Tibial nerve (tissue), 4 donors: ENCODE data around the gene ZNF346. TPM values are rescaled to one million over a fixed set of nuclear protein-coding genes. Genes with fewer than 3 reads are reported as not detected.

Source experiments
- DNase-seq, 2 donors: peaks; one replicate each; pipeline ENCODE4 v3.0.0-alpha.2; 2019; ENCODE audit warnings: low spot score in 2 of 2
- H3K27ac ChIP-seq, 4 donors: fragments of 200-600 bp; sonication (generic) in 3 of 4; one replicate each; pipeline ENCODE4 v1.5.1; 2017 to 2019; ENCODE audit warnings: mild to moderate bottlenecking in 1 of 4
- H3K27me3 ChIP-seq, 2 donors: fragments of 200-600 bp; sonication (generic) in 1 of 2; one replicate each; pipeline versions ENCODE4 v1.5.1 to v1.6.0; 2017 to 2019
- H3K36me3 ChIP-seq, 3 donors: fragments of 200-600 bp; sonication (generic); one replicate each; pipeline ENCODE4 v1.5.1; 2018 to 2019
- H3K4me1 ChIP-seq, 4 donors: fragments of 200-600 bp; sonication (generic) in 3 of 4; one replicate each; pipeline ENCODE4 v1.5.1; 2017 to 2019
- H3K4me3 ChIP-seq, 4 donors: fragments of 200-600 bp; sonication (generic) in 3 of 4; one replicate each; pipeline ENCODE4 v1.5.1; 2017 to 2019; ENCODE audit warnings: mild to moderate bottlenecking in 1 of 4, moderate library complexity in 1 of 4
- H3K9me3 ChIP-seq, 4 donors: fragments of 200-600 bp; sonication (generic) in 3 of 4; one replicate each; pipeline ENCODE4 v1.5.1; 2017 to 2019
- EP300 ChIP-seq, 2 donors: sonication (generic); formaldehyde crosslinking; IDR thresholded peaks; one replicate each; pipeline ENCODE4 v1.6.1; 2017; ENCODE audit warnings: antibody characterized with exemption in 2 of 2, mild to moderate bottlenecking in 1 of 2
- POLR2A ChIP-seq, 2 donors: fragments of 450-650 bp; IDR thresholded peaks; one replicate each; pipeline ENCODE4 v1.6.1; 2017; ENCODE audit warnings: antibody characterized with exemption in 2 of 2, mild to moderate bottlenecking in 2 of 2, moderate library complexity in 2 of 2
- WGBS, 2 donors: methylation state at CpG; one replicate each; pipeline ENCODE4 v1.1.5; 2018; 5-methylcytosine and 5-hydroxymethylcytosine counted together
- total RNA-seq, 4 donors: library from RNA; depleted of rRNA; stranded (reverse); fragments of >200 nt; gene quantifications; one replicate each; pipeline ENCODE4 v1.1.0, GENCODE V29; 2016
- TF ChIP-seq, protein P1 (sequence below), 5 experiments: fragments of 200-600 bp in 3 of 5; fragments of 450-650 bp in 2 of 5; sonication (generic) in 3 of 5; IDR thresholded peaks; one replicate each; pipeline ENCODE4 v1.5.1; 2016 to 2019; ENCODE audit warnings: antibody characterized with exemption in 5 of 5, mild to moderate bottlenecking in 3 of 5, moderate library complexity in 2 of 5

ZNF346 gene
- total RNA-seq, 4 donors from 2014 or later = 17.6 to 24.9 (median 18.8) TPM

- H3K9me3 ChIP-seq = no peaks in the 10 kb centered on the region
- 11% methylated on average over 6 of the region's 6 CpGs for WGBS, 2 donors
Measured at GRCh38 chr5:177023303-177023664, 788 bp downstream of the ZNF346 start.

DNA sequence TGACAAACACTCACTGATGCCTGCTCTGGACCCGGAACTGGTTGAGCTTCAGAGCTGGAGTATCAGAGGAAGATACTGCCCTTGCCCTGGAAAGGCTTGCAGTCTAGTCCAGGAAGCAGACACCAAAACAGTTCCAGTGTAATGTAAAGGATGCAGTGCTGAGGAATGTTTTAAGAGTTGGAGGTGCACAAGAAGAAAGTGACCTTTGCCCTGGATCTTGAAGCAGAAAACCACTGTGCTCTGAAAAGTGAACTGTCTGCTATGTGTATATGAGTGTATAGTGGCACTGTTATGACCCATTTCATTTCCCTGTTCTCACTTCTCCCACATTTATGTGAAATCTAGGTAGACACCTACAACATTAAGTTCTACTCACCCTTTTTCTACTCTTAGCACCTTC lies 2.1 kb downstream of the ZNF346 start:
- 97% methylated on average over 1 of the region's 1 CpG for WGBS, 2 donors
- no peak for TF ChIP-seq POLR2A (IDR thresholded peaks at IDR 0.05)
- Histone ChIP-seq H3K4me3 (no peak overlapping the region), H3K27me3 (no peaks in the 10 kb centered on the region), H3K36me3 (peaks cover 0 to 4% (median 0%) of the 10 kb centered on the region in 3 donors), H3K27ac (no peak overlapping the region), H3K9me3 (no peaks in the 10 kb centered on the region), H3K4me1 (peaks cover 0 to 28% (median 3%) of the 10 kb centered on the region in 4 donors)
- DNase-seq = no peak

More at GRCh38 chr5:177023303-177023664, 788 bp downstream of the ZNF346 start:
- Histone ChIP-seq H3K4me3 (peak overlapping the region; percentile 71 to 81 (median 76)), H3K36me3 (peaks cover 0 to 4% (median 0%) of the 10 kb centered on the region in 3 donors), H3K27ac (peak overlapping the region; percentile 69 to 89 (median 84)), H3K27me3 (no peaks in the 10 kb centered on the region), H3K4me1 (peaks cover 0 to 28% (median 3%) of the 10 kb centered on the region in 4 donors)
- no peak for DNase-seq
- no peak for TF ChIP-seq EP300 (IDR thresholded peaks at IDR 0.05)
- TF ChIP-seq POLR2A (IDR thresholded peaks at IDR 0.05) = no peak
- TF ChIP-seq, protein P1, sequence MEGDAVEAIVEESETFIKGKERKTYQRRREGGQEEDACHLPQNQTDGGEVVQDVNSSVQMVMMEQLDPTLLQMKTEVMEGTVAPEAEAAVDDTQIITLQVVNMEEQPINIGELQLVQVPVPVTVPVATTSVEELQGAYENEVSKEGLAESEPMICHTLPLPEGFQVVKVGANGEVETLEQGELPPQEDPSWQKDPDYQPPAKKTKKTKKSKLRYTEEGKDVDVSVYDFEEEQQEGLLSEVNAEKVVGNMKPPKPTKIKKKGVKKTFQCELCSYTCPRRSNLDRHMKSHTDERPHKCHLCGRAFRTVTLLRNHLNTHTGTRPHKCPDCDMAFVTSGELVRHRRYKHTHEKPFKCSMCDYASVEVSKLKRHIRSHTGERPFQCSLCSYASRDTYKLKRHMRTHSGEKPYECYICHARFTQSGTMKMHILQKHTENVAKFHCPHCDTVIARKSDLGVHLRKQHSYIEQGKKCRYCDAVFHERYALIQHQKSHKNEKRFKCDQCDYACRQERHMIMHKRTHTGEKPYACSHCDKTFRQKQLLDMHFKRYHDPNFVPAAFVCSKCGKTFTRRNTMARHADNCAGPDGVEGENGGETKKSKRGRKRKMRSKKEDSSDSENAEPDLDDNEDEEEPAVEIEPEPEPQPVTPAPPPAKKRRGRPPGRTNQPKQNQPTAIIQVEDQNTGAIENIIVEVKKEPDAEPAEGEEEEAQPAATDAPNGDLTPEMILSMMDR (IDR thresholded peaks at IDR 0.05) = no peak

DNA sequence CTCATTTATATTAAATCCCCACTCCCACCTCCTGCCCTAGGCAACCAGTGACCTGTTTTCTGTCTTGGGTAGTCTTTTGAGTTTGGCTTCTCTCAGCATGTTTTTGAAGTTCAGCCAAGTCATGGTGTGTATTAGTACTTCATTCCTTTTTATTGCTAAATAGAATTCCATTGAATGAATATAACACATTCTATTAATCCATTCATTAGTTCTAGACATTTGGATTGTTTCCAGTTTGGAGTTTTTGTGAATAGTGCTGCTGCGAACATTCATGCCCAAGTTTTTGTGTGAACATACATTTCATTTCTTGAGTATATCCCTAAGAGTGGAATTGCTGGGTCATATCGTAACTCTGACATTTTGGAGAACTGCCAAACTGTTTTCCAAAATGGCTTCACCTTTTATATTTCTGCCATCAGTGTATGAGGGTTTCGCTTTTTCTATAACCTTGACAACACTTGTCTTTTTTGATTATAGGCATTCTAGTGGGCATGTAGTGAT lies 2.7 kb downstream of the ZNF346 start:
- Histone ChIP-seq H3K4me3 (no peak overlapping the region), H3K9me3 (no peaks in the 10 kb centered on the region), H3K4me1 (peaks cover 0 to 28% (median 3%) of the 10 kb centered on the region in 4 donors), H3K27me3 (no peaks in the 10 kb centered on the region), H3K36me3 (peaks cover 0 to 5% (median 0%) of the 10 kb centered on the region in 3 donors), H3K27ac (no peak overlapping the region)
- WGBS, 2 donors = 50 to 52% methylated on average over 3 of the region's 3 CpGs
- TF ChIP-seq, protein P1 (IDR thresholded peaks at IDR 0.05) = no peak
- TF ChIP-seq POLR2A (IDR thresholded peaks at IDR 0.05) (no peak), EP300 (IDR thresholded peaks at IDR 0.05) (no peak)
- DNase-seq = no peak

- DNase-seq = no peak
- peaks cover 0 to 9% (median 0%) of the 10 kb centered on the region in 4 donors for H3K9me3 ChIP-seq
- 97 to 98% methylated on average over 2 of the region's 2 CpGs for WGBS, 2 donors
- no peak overlapping the region for H3K27ac ChIP-seq
- TF ChIP-seq, protein P1 (IDR thresholded peaks at IDR 0.05) = no peak
- TF ChIP-seq POLR2A (IDR thresholded peaks at IDR 0.05) = no peak
- no peak for TF ChIP-seq EP300 (IDR thresholded peaks at IDR 0.05)
- no peaks in the 10 kb centered on the region for H3K27me3 ChIP-seq
- no peak overlapping the region for H3K4me3 ChIP-seq
- peaks cover 0 to 15% (median 0%) of the 10 kb centered on the region in 3 donors for H3K36me3 ChIP-seq
- peaks cover 0 to 21% (median 3%) of the 10 kb centered on the region in 4 donors for H3K4me1 ChIP-seq
Measured at GRCh38 chr5:177027665-177028064, 5.2 kb downstream of the ZNF346 start.

GRCh38 chr5:177029498-177029897 lies 7.0 kb downstream of the ZNF346 start:
- 86 to 89% methylated on average over 6 of the region's 6 CpGs for WGBS, 2 donors
- peaks cover 0 to 18% (median 0%) of the 10 kb centered on the region in 3 donors for H3K36me3 ChIP-seq
- H3K4me3 ChIP-seq = no peak overlapping the region
- peaks cover 0 to 10% (median 0%) of the 10 kb centered on the region in 4 donors for H3K4me1 ChIP-seq
- no peak for DNase-seq
- H3K27ac ChIP-seq = no peak overlapping the region
- H3K9me3 ChIP-seq = peaks cover 0 to 9% (median 0%) of the 10 kb centered on the region in 4 donors
- H3K27me3 ChIP-seq = no peaks in the 10 kb centered on the region
- TF ChIP-seq EP300 (IDR thresholded peaks at IDR 0.05) = no peak
- TF ChIP-seq POLR2A (IDR thresholded peaks at IDR 0.05) = no peak
- TF ChIP-seq, protein P1 (IDR thresholded peaks at IDR 0.05) = no peak
